HG02885 (cell line): ENCODE data around the gene CEP112.
"Not testable (repeated sequence)": the region's sequence is repeated elsewhere in the genome, so short reads cannot be mapped to it uniquely, and the experiment has no call there.

ENCODE experiments used
- ATAC-seq: cut with Tn5 transposase; IDR thresholded peaks from one replicate; pipeline ENCODE4 v1.9.1; 2021; ENCODE audit warnings: mild to moderate bottlenecking; ENCODE audit not compliant: unreplicated experiment, poor library complexity

The CEP112 gene

GRCh38 chr17:65852911-65853310, 339.0 kb downstream of the CEP112 start:
- no peak for ATAC-seq

DNA sequence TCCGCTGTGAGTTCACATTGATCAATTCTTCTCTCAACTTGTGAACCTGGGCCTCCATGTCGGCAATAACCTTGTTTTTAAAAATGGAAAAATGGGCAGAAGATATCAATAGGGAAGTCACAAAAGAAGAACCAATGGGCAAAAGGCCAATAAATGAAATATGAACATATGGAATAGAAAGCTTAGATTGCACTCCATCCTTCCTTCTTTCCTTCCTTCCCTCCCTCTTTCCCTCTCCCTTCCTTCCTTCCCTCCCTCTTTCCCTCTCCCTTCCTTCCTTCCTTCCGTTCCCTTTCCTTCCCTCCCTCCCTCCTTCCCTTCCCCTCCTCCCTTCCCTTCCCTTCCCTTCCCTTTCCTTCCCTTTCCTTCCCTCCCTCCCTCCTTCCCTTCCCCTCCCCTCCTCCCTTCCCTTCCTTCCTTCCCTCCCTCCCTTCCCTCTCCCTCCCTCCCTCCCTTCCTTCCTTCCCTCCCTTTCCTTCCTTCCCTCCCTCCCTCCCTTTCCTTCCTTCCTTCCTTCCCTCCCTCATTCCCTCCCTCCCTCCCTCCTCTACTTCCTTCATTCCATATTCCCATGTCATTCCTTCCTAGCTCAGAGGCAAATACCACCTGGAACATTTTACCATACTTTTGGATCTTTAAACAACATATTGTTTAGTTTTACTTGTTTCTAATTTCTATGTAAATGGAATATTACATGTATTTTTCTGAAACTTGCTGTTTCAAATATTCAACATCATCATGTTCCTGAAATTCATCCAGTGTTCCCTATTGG, 339.8 kb downstream of the CEP112 start:
- ATAC-seq, result no peak

DNA sequence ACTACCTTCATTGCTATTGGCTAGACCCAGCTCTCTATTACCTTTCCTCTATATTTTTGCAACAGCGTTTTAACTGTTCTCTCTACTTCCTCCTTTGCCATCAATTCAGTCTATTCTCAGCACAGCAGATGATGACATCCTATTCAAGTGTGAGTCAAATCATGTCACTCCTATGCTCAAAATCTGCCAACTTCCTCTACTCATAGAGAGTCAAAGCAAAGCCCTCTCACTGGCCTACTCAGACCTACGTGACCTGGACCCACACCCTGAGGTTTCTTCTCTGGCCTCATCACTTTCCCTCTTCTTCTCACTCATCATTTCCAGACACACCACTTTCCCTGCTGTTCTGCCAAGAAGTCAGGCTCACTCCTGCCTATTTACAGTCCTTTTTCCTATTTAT, 341.4 kb downstream of the CEP112 start:
- ATAC-seq, result peak; percentile 93

DNA sequence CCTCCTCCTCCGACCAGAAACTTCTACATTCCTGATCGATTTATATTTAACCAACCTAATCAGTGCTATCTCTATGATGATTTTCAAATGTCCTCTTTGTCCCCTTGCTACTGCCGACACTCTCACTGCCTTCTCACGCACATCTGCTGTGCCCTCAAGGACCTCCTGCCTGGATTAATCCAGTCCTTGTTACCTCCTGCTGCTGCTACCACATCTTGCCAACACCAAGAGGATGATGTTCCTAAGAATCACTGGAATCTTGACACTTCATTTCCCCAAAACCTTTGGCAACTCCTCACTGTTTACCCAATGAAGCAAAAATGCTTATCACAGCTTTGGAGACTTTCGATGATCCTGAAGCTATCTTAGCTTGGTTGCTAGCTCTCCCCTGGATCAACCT, 343.2 kb downstream of the CEP112 start:
- no peak for ATAC-seq

DNA sequence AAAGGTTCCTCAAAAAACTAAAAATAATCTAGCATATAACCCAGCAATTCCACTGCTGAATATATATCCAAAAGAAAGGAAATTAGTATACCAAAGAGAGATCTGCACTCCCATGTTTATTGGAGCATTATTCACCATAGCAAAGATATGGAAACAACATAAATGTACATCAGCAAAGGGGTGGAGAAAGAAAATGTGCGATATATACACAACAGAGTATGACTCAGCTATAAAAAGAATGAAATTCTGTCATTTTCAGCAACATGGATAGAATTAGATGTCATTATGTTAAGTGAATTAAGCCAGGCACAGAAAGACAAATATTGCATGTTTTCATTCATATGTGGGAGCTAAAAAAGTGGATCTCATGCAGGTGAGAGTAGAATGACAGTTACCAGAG, 350.8 kb downstream of the CEP112 start:
- no peak for ATAC-seq

GRCh38 chr17:65837232-65837631, 354.7 kb downstream of the CEP112 start:
- ATAC-seq, result not testable (repeated sequence)

DNA sequence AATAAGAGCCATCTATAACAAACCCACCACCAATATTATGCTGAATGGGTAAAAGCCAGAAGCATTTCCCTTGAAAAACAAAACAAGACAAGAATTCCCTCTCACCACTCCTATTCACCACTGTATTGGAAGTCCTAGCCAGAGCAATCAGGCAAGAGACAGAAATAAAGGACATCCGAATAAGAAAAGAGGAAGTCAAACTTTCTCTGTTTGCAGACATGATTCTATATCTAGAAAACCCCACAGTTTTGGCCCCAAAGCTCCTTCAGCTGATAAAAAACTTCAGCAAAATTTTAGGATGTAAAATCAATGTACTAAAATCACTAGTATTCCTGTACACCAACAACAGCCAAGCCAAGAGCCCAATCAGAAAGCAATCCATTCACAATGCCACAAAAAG, 358.7 kb downstream of the CEP112 start:
- no peak for ATAC-seq

GRCh38 chr17:65830356-65830755, 361.6 kb downstream of the CEP112 start:
- no peak for ATAC-seq

- not testable (repeated sequence) for ATAC-seq
Observed at GRCh38 chr17:65826577-65826976, 365.4 kb downstream of the CEP112 start.

GRCh38 chr17:65824901-65825300, 367.0 kb downstream of the CEP112 start:
- ATAC-seq, result no peak

- no peak for ATAC-seq
Observed at GRCh38 chr17:65823713-65824112, 368.2 kb downstream of the CEP112 start.

DNA sequence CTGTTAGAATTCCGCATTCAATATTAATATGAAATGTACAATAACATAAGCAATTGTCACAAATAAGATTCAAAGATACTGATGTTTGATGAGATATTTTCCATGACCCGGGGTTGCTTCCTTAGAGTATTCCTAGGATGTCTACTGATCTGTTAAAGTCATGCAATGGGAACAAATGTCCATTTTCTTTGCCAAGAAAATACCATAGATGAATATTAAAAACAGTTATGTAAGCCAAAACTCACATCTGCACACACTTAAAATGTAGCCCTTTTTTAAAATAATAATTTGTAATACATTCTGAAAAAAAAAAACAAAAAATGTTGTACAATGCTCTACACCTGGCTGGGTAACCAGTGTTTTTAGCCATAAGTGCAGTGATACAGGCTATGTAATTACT, 371.1 kb downstream of the CEP112 start:
- no peak for ATAC-seq

DNA sequence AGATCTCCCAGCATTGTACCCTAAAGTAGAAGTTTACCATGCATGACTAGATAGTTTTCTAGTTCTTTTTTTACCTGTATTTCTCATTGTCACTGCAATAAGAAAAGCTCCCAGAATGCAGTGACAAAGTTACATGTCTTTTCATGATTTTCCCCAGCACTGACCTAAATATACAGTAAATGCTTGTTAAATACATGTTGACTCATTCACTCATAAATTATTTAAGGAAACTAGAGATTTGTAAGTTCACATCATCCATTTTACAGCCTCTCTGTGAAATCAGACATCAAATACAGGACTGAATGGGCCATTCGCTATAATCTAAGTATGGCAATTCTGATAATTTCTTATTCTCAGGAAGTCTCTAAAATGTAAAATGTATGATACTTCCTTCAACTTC, 371.6 kb downstream of the CEP112 start:
- ATAC-seq, result no peak

DNA sequence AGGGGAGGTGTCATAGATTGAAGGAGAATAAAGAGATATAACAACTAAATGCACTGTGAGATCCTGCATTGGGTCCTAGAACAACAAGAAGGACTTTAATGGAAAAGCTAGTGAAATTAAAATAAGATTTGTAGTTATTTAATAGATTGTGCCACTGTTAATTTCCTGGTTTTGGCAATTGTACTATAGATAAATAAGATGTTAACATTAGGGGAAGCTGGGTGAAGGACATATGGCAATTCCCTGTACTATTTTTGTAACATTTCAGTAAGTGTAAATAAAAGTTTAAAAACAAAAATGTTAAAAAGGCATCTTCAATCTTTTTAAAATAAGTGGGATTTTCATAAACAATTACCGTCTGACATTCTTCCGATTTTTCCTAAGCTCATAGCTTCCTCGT, 372.1 kb downstream of the CEP112 start:
- ATAC-seq, result no peak

- no peak for ATAC-seq
Observed at GRCh38 chr17:65817951-65818350, 374.0 kb downstream of the CEP112 start.

- ATAC-seq, result no peak
Observed at GRCh38 chr17:65814418-65814817, 377.5 kb downstream of the CEP112 start.

DNA sequence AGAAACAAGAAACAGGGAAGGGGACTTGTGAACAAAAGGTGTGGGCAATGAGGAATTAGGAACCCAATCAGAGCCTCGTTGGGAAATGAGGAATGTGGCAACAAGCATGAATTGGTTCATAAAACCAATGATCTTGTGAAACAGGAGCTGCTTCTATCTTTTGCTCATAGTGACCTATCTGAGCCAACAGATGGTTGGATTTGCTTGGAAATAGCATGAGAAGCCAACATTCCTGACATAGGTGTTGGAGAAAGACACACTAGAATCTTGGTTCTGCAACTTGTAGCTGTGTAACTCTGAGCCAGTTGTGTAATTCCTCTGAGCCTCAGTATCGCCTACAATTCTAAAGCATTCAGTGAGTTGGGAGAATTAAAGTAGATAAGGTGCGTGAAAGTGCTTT, 378.6 kb downstream of the CEP112 start:
- no peak for ATAC-seq

- ATAC-seq, result no peak
Observed at GRCh38 chr17:65811043-65811442, 380.9 kb downstream of the CEP112 start.

- no peak for ATAC-seq
Observed at GRCh38 chr17:65809366-65809765, 382.6 kb downstream of the CEP112 start.

- not testable (repeated sequence) for ATAC-seq
Observed at GRCh38 chr17:65808566-65808965, 383.4 kb downstream of the CEP112 start.

GRCh38 chr17:65807361-65807760, 384.6 kb downstream of the CEP112 start:
- ATAC-seq, result no peak

DNA sequence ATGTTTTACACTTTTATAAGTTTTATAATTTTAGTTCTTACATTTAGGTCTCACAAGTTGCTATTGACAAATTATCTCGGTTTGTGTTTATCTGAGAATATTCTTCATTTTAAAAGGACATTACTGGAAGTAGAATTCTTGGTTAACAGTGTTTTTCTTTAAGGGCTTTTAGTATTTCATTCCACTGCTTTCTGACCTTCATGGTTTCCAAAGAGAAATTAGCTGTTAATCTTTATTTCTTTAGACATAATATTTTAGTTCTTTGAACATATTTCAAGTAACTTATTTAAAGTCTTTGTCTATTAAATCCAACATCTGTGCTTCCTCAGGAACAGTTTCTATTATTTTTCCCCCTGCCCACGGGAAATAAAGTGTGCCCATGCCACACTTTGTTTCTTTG, 390.4 kb downstream of the CEP112 start:
- no peak for ATAC-seq
